K562 (cell line): ENCODE measurements around the gene JAK3. TPM values are rescaled to one million over a fixed set of nuclear protein-coding genes. Genes with fewer than 3 reads are reported as not detected.

Experiments used
- ATAC-seq: fragments of 200-7000 bp; cut with Tn5 transposase; 3 replicates; pipeline ENCODE4 v1.9.1; 2020; ENCODE audit warnings: moderate library complexity
- BruUV-seq: library from RNA; stranded (reverse); fragments of 400-500 nt; replicated peaks from 2 replicates; lab custom pipeline; 2021; lab: Mats Ljungman, UMichigan
- CTCF ChIA-PET: fragments of 300-600 bp; formaldehyde crosslinking; extraction: SDS; loops from one replicate; lab custom pipeline; 2021; ENCODE audit warnings: low intra/inter-chr PET ratio; lab: Yijun Ruan, JAX
- POLR2A ChIA-PET: fragments of 300-600, 350-650 bp; sonication (Branson Sonifier 250); formaldehyde crosslinking; extraction: SDS; loops from one replicate; lab custom pipeline; 2021; ENCODE audit warnings: antibody characterized with exemption, inconsistent platforms; lab: Yijun Ruan, JAX
- DNase-seq, 4 experiments: peaks; one replicate each; pipeline versions ENCODE4 v3.0.0 to v3.0.0-alpha.2; 2011 to 2018; ENCODE audit warnings: low spot score in 3 of 4, mixed read lengths in 3 of 4; ENCODE audit errors: extremely low read depth in 1 of 4
- FAIRE-seq: peaks from 2 replicates; lab custom pipeline; 2011; peaks lifted over from hg19 to GRCh38; lab: Jason Lieb, UNC
- H2AFZ ChIP-seq: 2 replicates; pipeline ENCODE4 v1.6.0; 2011; ENCODE audit warnings: low read depth, low read length, control low read depth, inconsistent platforms
- H3K27ac ChIP-seq: fragments of 200-600 bp; 3 replicates; pipeline ENCODE4 v1.8.0; 2011; ENCODE audit warnings: low read depth, mild to moderate bottlenecking, control low read depth, inconsistent platforms, low read length, moderate library complexity, mixed read lengths; ENCODE audit errors: extremely low read depth
- H3K27me3 ChIP-seq, 2 experiments: fragments of 300-600 bp in 1 of 2; 2 replicates in 1 of 2; 3 replicates in 1 of 2; pipeline versions ENCODE4 v1.6.0 to v1.8.0; 2011; ENCODE audit warnings: inconsistent platforms in 2 of 2, low read length in 2 of 2, mild to moderate bottlenecking in 1 of 2, mixed read lengths in 1 of 2, moderate library complexity in 1 of 2; ENCODE audit not compliant: control insufficient read depth in 2 of 2, insufficient read depth in 2 of 2
- H3K36me3 ChIP-seq: fragments of 300-600 bp; 3 replicates; pipeline ENCODE4 v1.8.0; 2011; ENCODE audit warnings: mild to moderate bottlenecking, low read length, inconsistent platforms; ENCODE audit not compliant: control insufficient read depth, insufficient read depth
- H3K4me1 ChIP-seq, 2 experiments: fragments of 200-600 bp in 1 of 2; replicated peaks in 1 of 2; 2 replicates in 1 of 2; 3 replicates in 1 of 2; pipeline versions ENCODE4 v1.5.1 to v1.8.0; 2011; ENCODE audit warnings: inconsistent platforms in 2 of 2, low read length in 2 of 2, mild to moderate bottlenecking in 1 of 2, mixed read lengths in 1 of 2, moderate library complexity in 1 of 2; ENCODE audit not compliant: control insufficient read depth in 2 of 2, insufficient read depth in 2 of 2
- H3K4me2 ChIP-seq: 2 replicates; pipeline ENCODE4 v1.6.1; 2011; ENCODE audit warnings: low read length, control low read depth, inconsistent platforms, mixed read lengths; ENCODE audit not compliant: insufficient read depth
- H3K4me3 ChIP-seq: fragments of 200-600 bp; sonication (generic), shearing (Covaris generic); 2 replicates; pipeline ENCODE4 v1.5.1; 2016; ENCODE audit warnings: control low read depth, inconsistent platforms
- H3K79me2 ChIP-seq: fragments of 200-600 bp; 3 replicates; pipeline ENCODE4 v1.8.0; 2011; ENCODE audit warnings: low read length, inconsistent platforms; ENCODE audit not compliant: control insufficient read depth, insufficient read depth
- H3K9ac ChIP-seq, 2 experiments: 2 replicates each; pipeline versions ENCODE4 v1.6.0 to v1.6.1; 2011; ENCODE audit warnings: low read depth in 2 of 2, low read length in 2 of 2, control low read depth in 1 of 2, inconsistent platforms in 1 of 2, mild to moderate bottlenecking in 1 of 2, mixed read lengths in 1 of 2; ENCODE audit not compliant: insufficient read depth in 1 of 2
- H3K9me1 ChIP-seq: one replicate; pipeline ENCODE4 v1.6.0; 2011; ENCODE audit warnings: inconsistent platforms, mild to moderate bottlenecking, low read length, moderate library complexity; ENCODE audit not compliant: control insufficient read depth, insufficient read depth
- H3K9me3 ChIP-seq: replicated peaks from 2 replicates; pipeline ENCODE4 v1.5.1; 2011; ENCODE audit warnings: low read depth, low read length, inconsistent platforms; ENCODE audit not compliant: control insufficient read depth, insufficient read depth
- H4K20me1 ChIP-seq: replicated peaks from 2 replicates; pipeline ENCODE4 v1.6.1; 2011; ENCODE audit warnings: low read length, inconsistent platforms, mixed read lengths; ENCODE audit not compliant: control insufficient read depth, insufficient read depth
- HNRNPLL ChIP-seq: fragments of 200-400 bp; formaldehyde crosslinking; IDR thresholded peaks from 2 replicates; pipeline ENCODE4 v1.6.1; 2017; ENCODE audit warnings: low read length, low read depth, mild to moderate bottlenecking; ENCODE audit not compliant: poor library complexity, severe bottlenecking
- MBD1 ChIP-seq: fragments of 250-450 bp; sonication (Bioruptor Pico); IDR thresholded peaks from 2 replicates; pipeline ENCODE4 v1.8.0; 2022; ENCODE audit warnings: inconsistent platforms
- MBD2 ChIP-seq: sonication (generic); IDR thresholded peaks from 2 replicates; pipeline ENCODE4 v1.6.1; 2016; ENCODE audit warnings: low read depth, borderline replicate concordance
- RHOXF2B ChIP-seq: fragments of 250-450 bp; sonication (Bioruptor Pico); conservative IDR thresholded peaks from 2 replicates; pipeline ENCODE4 v1.5.1; 2021
- SMC3 ChIP-seq: conservative IDR thresholded peaks from 2 replicates; pipeline ENCODE4 v1.6.1; 2011; ENCODE audit warnings: low read depth, low read length, improper control_type of control experiment; ENCODE audit not compliant: insufficient read depth
- TGIF2 ChIP-seq: sonication (generic); formaldehyde crosslinking; IDR thresholded peaks from 2 replicates; pipeline ENCODE4 v1.8.1; 2022; ENCODE audit warnings: mild to moderate bottlenecking, missing genetic modification reagents, moderate library complexity
- XRCC5 ChIP-seq: fragments of 200-400 bp; formaldehyde crosslinking; IDR thresholded peaks from 2 replicates; pipeline ENCODE4 v1.6.1; 2017; ENCODE audit warnings: low read depth, mild to moderate bottlenecking, low read length
- WGBS: fragments of 100-300 bp; shearing (Covaris generic); methylation state at CpG from one replicate; pipeline ENCODE4 v1.1.6; 2016; ENCODE audit warnings: low coverage, mixed read lengths; ENCODE audit not compliant: insufficient coverage; ENCODE audit errors: missing lambda C conversion rate; 5-methylcytosine and 5-hydroxymethylcytosine counted together
- in situ Hi-C: fragments of 300-500 bp; cut with MboI; formaldehyde crosslinking; loops from 4 replicates; pipeline ENCODE4 v1.15.0; 2018; ENCODE audit warnings: inconsistent platforms, mixed read lengths
- intact Hi-C: fragments of 100-400 bp; cut with micrococcal nuclease; formaldehyde crosslinking; loops from 2 replicates; pipeline ENCODE4 v1.14.2; 2022
- polyA plus RNA-seq, 8 experiments: library from polyadenylated mRNA; depleted of rRNA in 4 of 8; stranded (reverse) in 5 of 8; unstranded in 3 of 8; fragments of >200 nt; fragmentation: Nextera tagmentation in 2 of 8; fragmentation: Illumina TruSeq in 1 of 8; extraction: Ambion mirVana in 2 of 8; extraction: Trizol in 1 of 8; gene quantifications; 2 replicates each; pipeline versions ENCODE4 v1.2.1 to v1.2.3, GENCODE V29; 2011 to 2014; ENCODE audit warnings: inconsistent platforms in 1 of 8, missing spikeins in 1 of 8
- total RNA-seq, 7 experiments: library from RNA; depleted of rRNA in 6 of 7; stranded (reverse); fragments of >200 nt in 6 of 7; fragmentation: Illumina TruSeq in 2 of 7; extraction: Trizol in 2 of 7; gene quantifications; 2 replicates each; pipeline versions ENCODE4 v1.2.1 to v1.2.3, GENCODE V29; 2011 to 2021; ENCODE audit warnings: low replicate concordance in 1 of 7

The JAK3 gene
- total and polyA plus RNA-seq, 9 of the 15 experiments (the other 6 are each of a cell fraction or from before 2014, with no cell fraction given) = 0.01 to 0.18 (median 0.07) TPM; not detected in 1

GRCh38 chr19:17874758-17875135 lies 27.0 kb upstream of the JAK3 start:
- H3K4me3 ChIP-seq = no peak overlapping the region
- no peak for ATAC-seq
- H3K9ac ChIP-seq = peak overlapping the region in 1 of 2 experiments; percentile 71; a peak in 1 of 4 replicates
- 42% methylated on average over 9 of the region's 9 CpGs for WGBS
- no peak for DNase-seq
- POLR2A ChIA-PET = interaction anchor here (1.0 kb wide), 1 partner anchor 58 kb away, joined by 3 read pairs; the partner anchor contains the start of gene CCDC124
- no peaks in the 10 kb centered on the region for H3K36me3 ChIP-seq
- H3K9me1 ChIP-seq = no peaks in the 10 kb centered on the region
- 0 out of 2 replicates have a peak, but pooled peaks cover 6% of the 10 kb centered on the region for H4K20me1 ChIP-seq
- H2AFZ ChIP-seq = peak overlapping the region; percentile 60
- no peaks in the 10 kb centered on the region for H3K9me3 ChIP-seq
- H3K79me2 ChIP-seq = no peaks in the 10 kb centered on the region
- TF ChIP-seq XRCC5 (no peak), SMC3 (no peak), RHOXF2B (CRISPR knock-in tag) (no peak), HNRNPLL (peak; percentile 4), TGIF2 (no peak), MBD2 (no peak), MBD1 (CRISPR knock-in tag) (no peak)
- TF ChIP-seq, all 486 proteins: peak for 1
- CTCF ChIA-PET = no interaction called here
- peaks cover 13 to 24% of the 10 kb centered on the region in 2 experiments; a peak in 3 of 5 replicates for H3K27me3 ChIP-seq
- H3K4me2 ChIP-seq = peak overlapping the region; percentile 84
- intact Hi-C loops = no loop called here
- in situ Hi-C loops = no loop called here
- no peak for FAIRE-seq
- H3K4me1 ChIP-seq = peaks cover 0 to 40% of the 10 kb centered on the region in 2 experiments; a peak in 3 of 5 replicates
- no TSS peak for BruUV-seq
- H3K27ac ChIP-seq = no peak overlapping the region
